NCI-H2227 treated with DMSO at 0.1 percent for 48 hours (cell line): ENCODE measurements around the gene GAST.
"Not testable (repeated sequence)": the region's sequence is repeated elsewhere in the genome, so short reads cannot be mapped to it uniquely, and the experiment has no call there.

Source experiments
- DNase-seq: peaks from one replicate; lab custom pipeline; 2025; lab: John Stamatoyannopoulos, UW

Gene GAST, protein sequence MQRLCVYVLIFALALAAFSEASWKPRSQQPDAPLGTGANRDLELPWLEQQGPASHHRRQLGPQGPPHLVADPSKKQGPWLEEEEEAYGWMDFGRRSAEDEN

DNA sequence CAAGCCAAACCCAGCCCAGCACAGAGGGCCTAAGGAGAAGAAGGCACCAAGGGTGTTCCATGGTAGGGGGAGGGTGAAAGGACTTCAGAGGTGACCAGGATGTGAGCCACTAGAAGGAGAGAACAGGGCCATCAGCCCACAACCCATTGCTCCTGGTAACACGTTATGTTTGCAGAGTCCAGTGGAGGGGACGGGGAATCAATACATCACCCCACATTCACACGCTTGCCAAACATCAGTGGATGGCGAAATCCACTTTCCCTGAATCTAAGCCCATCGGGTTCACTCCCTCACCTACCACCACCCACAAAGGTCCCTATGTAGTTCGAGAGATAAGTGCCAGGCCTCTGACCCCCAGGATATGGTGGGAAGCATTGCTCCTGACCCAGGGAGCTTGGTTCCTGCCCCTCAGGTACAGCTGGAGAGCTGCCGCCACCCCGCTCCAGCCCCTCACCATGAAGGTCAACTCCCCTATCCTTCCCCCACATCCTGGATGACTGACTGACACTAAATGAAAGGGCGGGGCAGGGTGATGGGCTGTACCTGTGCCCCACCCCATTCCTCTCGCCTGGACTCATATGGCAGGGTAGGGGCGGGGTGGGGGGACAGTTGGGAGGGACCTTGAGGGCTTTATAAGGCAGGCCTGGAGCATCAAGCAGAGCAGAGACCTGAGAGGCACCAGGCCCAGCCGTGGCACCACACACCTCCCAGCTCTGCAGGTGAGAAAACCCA lies at the start of gene GAST:
Gene GAST, plus strand, starts transcription at position 663 of the 732 bp plus-strand sequence. CDS start 3,106 bp downstream, outside the sequence.
- no peak for DNase-seq

DNA sequence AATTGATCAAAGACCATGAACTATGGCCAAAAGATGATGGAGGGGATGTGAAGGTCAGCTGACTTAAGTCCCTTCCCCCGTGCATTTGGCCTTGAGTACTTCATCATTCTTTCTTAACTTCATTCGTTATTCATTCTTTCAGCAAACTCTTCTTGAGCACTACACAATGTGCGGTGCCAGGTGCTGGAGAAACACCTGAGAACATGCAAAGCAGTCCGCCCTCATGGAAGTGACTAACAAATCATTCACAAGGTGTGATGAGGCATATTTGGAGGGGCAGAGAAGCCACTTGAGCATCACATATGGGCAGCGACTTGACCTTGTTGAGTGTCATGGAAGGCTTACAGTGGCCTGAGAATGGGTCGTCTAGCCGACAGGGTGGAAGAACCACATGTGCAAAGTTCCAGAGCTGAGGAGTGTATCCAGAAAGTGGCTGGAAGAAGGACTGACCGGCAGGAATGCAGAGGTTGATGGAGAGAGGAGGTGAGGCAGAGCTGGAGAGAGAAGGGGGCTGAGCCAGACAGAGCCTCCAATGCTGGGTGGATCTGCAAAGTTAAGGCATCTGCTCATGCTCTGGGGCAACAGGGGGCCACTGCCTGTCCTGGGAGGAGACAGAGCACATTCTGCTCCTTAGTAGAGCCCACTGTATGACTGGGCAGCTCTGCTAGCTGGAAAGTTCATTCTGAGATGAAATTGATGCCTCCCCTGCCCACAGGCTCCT lies 48.5 kb upstream of the GAST start:
- DNase-seq = no peak

DNA sequence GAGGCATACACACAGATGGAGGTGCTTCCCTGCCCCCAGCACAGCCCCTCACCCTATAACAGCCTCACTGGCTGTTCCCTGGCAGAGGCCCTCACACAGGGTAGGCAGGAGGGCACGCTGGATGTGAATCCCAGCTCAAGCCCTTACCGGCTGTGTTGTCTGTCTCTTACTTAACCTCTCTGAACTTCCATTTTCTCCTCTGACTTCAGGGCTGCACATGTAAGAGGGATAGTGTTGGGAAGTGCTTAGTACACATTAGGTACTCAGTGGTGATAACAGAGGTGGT lies 48.0 kb upstream of the GAST start:
- DNase-seq = no peak

DNA sequence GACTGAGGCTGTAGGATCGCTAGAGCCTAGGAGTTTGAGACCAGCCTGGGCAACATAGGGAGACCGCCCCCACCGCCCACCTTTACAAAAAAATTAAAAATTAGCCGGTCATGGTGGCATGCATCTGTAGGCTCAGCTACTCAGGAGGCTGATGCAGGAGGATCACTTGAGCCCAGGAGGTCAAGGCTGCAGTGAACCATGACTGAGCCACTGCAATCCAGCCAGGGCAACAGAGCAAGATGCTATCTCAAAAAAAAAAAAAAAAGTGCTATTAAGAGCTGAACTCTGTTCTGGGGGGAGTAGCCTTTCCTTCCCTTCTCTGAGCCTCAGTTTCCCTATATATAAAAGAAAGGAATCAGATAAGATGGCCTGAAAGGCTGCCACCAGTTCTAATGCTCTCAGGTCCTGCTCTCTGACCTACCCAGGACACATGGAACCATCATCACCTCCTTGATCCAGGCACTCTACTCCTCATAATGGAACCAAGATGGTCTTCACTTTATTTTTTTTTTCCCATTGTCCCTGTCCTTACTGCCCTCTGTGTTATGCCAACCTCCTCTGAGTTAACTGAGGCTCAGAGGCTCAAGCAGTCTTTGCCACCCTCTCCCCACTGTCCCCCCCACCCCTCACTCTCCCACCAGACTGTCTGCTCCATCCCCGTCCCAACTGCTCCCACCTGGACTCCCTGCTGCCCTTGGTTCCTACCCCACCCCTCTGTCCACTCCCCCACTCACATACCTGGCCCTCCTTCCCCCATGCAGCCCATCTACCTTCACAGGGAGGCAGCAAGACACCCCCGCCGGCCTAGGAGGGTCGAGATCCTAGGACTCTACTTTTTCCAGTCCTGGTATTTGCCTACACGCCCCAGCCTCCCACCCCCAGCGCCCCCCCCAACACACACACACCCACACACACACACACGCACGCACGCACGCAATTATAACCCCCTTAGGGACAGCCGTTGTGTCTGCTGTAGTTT lies 47.3 kb upstream of the GAST start:
- DNase-seq = no peak

DNA sequence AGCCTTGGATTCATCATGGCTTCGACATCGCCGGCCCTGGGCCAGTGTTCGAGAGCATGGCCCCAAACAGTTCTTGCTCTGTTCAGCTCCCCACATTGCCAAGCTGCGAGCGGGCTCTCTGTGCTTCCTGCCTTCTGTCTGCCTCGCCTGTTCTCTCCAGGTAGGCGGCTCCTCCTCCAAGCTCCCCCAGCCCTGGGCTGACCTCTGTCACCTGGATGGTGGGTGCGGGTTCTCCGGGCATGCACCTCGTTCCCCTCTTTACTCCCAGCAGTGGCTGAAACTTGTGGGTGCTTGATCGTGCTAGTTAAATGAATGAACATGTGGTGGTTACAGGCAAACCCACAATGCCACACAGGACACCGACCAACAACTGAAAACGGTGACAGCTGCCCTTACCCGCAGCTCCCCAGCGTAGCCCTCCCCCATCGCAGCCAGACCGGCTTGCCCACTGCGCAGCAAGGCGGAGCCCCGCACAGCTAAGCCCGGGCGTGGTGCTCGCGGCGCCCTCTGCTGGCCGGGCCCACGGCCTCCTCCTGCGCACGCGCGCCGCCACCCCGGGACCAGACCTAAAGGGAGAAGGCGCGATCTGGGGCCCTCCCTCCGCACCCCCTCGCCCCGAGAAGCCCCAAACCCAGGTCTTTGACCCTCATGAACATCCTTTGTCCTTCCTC lies 46.4 kb upstream of the GAST start:
- peak; percentile 83 for DNase-seq

DNA sequence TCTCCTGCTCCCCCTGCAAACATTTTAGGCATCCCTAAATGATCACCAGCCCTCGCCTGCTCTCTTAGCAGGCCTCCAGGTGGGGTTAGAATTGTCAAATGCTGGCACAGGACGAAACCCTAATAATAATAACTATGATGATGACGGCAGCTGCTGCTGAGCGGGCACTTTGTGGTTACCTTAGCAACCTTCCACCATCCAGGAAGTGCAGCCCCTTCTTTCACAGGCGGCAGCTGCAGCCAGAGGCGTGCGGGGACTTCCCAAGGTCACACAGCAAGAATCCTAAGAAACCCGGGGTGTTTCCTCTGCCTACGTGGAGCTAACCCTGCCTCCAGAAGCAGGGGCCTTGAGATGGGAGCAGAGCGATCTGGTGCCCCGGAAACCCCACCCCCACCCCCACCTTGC lies 45.9 kb upstream of the GAST start:
- DNase-seq = peak; percentile 83

DNA sequence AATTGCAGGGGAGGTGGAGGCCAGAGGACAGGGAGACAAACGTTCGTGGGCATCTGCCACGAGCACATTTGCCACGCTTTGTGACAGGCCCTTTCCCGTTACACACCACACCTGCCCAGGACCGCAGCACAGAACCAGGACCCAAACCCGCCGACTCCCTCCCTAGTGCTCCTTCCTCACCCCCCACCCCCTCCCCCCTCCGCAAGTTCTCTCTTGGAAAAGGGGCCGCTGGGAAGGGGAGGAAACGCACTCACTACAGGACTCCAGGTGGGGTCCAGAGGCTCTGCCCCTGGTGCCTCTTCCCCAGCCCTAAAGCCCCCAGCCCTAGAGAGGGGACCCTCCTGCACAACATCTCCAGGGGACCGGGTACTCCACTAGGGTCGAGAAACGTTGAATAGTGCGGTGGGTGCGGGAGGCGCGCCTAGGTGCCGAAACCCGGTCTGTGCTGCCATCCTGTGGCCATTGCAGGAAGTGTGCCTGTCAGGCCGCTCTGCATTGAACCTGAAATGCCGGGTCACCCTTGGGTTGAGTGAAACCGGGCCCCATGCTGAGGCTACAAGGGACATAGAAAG lies 45.3 kb upstream of the GAST start:
- peak; percentile 53 for DNase-seq

DNA sequence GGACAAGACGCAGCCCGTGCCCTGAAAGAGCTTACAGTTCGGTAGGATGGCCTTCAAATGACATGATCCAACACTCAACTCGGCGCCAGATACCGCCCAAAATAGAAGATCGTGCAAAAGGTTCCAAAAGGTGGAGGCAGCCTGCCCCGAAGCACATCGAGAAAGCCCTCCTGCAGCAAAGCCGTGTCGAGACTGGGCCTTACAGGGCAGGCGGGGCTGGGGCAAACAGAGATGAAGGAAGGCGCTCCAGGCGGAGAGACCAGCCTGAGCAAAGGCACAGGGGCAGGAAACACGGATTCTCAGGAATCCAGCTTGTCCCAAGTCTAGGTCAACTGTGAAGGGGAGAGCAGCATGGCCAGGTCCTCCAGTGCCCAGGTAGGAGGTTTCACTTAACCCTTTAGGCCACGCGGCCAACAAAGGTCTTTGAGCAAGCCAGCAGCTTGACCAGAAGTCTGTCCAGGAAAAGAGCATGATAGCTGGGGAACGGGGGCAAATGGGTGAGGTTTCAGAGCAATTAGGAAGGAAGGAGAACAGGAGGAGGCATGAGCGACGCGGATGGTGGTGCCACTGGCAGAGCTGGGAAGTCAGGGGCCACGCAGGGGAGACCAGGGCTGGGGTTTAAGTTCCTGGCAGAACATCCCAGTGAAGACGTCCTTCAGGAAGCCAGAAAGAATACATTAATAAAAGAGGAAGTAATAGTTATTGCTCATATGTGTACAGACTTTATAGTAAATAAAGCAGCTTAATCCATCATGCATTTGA lies 44.7 kb upstream of the GAST start:
- no peak for DNase-seq

DNA sequence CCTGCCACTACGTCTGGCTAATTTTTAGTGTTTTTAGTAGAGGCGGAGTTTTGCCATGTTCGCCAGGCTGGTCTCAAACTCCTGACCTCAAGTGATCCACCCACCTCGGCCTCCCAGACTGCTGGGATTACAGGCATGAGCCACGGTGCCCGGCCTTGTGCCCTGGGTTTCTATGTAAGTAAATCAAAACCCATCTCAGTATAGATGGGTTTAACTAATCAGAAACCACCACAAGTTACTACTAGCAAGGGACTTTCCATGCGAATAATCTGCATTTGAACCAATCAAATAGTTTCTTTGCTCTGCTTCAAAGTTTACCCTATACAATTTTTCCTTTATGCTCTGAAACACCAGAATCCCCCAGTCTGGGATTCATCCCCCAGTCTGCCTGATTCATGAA lies 40.0 kb upstream of the GAST start:
- DNase-seq = no peak

DNA sequence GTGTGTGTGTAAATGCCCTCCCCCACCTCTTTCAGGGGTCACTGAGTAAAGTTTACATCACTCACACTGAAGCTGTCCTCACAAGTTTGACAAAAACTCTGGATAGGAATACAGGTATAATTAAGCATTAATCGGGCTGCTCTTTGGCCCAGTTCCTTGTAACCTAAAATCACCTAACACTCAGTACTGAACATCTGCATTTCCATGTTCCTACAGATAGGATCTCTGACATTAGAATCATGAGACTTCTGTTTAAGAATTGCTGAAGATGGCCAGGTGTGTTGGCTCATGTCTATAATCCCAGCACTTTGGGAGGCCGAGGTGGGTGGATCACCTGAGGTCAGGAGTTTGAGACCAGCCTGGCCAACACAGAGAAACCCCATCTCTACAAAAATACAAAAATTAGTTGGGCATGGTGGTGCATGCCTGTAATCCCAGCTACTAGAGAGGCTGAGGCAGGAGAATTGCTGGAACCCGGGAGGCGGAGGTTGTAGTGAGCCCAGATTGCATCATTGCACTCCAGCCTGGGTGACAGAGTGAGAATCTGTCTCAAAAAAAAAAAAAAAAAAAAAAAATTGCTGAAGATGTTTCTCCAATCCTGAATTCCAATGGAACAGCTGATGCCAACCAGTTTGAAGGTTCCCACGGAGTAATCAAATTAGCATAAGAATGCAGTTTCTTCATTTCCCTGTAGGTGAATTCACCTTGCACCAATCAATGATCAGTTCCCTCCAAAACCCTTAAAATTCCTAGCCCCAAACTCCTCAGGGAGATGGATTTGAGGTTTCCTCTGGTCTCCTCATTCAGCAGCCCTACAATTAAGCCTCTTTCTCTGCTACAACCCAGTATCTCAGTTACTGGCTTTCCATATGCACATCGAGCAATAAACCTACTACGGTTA lies 36.7 kb upstream of the GAST start:
- DNase-seq = not testable (repeated sequence)

DNA sequence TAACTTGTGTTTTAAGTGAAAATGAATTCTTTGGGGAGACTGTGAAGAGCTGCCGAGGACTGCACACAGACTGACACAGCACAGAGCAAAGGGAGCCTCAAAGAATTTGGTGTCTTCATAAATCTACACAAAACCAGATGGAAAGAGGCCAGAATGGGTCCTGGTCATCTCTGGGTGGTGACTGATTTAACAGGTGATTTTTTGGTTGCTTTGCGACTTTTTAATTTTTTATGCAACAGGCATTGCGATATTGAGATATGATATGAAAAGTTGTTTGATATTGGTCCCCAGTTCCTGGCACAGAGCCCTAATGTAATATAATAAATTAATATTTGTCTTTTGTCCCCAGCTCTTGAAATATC lies 36.1 kb upstream of the GAST start:
- DNase-seq = no peak

DNA sequence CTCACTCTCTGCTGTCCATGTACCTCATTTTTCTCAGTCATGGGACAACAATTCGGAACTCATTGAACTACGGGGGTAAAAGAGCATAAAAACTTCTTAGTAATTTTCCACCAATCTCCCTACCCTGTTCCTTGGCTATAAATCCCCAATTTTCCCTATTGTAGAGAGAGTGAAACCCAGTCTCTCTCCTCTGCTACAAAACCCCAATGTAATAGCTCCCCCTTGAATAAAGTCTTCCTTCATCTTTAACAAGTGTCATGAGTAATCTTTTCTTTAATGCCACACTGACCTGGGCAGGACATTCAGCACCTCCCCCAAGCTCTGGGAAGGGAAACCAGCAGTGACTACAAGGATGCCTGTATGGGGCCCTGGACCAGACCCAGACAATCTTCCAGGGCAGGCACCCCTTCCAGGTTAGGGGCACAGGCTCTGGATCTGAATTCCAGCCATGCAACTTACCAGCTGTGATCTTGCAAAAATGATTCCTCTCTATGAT lies 33.7 kb upstream of the GAST start:
- no peak for DNase-seq

DNA sequence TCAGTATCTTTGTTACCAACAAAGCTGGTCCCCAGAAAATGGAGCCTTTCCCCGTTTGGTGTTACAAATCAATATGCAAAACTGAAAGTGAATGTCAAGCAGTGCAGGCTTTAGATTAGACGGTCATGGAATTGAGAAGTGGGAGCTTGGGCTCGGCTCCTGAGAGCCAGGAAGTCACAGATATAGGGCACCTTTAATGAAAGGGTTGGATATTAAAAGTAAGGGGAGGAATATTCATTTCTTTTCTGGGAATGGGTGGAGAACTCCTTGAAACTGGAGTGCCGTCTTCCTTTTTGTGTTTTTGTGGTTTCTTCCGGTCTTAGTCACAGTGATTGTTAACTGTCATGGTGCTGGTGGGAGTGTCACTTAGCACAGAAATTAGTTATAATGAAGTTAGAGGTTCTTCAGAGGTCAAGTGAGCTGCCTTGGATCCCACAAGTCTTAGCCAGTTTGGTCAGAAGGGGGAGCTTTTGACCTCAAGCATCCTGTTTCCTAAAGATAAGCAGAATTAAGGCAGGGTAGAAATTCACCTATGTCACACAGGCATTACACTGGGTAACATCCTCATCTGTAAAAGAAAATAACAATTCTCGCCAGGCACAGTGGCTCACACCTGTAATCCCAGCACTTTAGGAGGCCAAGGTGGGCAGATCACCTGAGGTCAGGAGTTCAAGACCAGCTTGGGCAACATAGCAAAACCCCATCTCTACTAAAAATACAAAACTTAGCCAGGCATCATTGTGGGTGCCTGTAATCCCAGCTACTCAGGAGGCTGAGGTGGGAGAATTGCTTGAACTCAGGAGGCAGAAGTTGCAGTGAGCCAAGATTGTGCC lies 33.0 kb upstream of the GAST start:
- DNase-seq = no peak

DNA sequence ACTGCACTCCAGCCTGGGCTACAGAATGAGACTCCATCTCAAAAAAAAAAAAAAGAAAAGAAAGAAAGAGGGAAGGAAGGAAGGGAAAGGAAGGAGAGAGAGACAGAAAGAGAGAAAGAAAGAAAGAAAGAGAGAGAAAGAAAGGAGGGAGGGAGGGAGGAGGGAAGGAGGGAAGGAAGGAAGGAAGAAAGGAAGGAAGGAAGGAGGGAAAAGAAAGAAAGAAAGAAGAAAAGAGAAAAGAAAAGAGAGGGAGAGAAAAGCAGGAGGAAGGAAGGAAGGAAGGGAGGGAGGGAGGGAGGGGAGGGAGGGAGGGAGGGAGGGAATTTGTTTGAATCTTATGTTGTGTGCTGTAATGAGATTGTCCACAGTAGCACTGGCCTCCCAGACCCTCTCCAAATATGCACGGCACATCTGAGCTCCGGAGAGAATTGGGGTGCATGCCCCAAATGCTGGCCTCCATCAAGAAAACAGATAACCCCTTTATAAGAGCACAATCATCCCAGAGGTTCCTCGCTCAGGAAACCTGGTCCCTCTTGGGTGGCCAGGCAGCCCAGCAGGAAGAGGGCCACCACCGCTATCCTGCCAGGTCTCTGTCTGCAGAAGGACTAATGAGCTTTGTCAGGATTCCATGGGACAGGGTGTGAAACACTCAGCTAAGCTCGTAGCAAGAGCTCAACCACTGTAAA lies 32.2 kb upstream of the GAST start:
- DNase-seq = no peak

DNA sequence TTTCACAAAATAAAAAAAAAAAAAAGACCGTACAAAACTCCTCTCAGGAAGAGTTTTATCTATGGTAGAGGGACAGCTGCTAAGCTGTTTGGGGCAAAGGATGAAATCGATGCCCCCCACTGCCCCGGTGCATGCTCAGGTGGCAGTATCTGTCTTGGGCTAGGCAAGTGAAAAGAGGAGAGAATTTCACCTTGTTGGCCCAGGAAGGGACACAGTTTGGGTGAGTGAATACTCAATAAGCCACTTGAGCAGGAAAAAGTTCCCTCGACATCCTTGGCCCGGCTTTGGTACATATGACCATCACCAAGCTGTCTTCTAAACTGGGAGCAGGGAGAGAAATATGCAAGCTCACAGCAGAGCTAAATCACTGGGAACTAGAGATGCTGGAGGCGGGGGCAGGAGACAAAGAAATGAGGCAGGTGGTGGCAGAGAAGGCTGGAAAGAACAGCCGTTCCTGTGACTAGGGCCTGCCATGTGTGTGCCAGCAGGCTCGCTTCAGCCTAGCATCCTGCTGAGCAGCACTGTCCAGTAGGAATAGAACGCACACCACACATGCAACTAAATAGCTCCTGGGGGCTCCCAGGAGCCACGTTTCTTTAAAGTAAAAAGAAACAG lies 31.6 kb upstream of the GAST start:
- DNase-seq = peak; percentile 49

DNA sequence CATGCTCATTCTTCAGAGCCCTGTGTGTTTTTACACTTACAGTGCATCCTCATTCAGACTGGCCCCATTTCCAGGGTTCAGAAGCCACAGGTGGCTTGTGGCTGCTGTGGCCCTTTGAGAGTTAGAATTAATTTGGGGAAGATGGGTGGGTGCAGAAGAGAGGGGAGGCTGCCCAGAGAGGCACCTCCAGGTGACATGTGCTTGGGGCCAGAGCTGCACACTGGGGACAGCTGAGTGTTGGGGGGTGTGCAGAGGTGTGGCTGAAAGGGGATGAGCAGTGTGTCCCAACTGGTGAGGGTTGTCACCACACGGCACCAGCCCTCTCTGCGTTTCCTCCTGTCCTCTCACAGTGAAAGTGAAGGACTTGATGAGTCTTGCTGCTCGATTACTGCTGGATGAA lies 30.4 kb upstream of the GAST start:
- no peak for DNase-seq

DNA sequence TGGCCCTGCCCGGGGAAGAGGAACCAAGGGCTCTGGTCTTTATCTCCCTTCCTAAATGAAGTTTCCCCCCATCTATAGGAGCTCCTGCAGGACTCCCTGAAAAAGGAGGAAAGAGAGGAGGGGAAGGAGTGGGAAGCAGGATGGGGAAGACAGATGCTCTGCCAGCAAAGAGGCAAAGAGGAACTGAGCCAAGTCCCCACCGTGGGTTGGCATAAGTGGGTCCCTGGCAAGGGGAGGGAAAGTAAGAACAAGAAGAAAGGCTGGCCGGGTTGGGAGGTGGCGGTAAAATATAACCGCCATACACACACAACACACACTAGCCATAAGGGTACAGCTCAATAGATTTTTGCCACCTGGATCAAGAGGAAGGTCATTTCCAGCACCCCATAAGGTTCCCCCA lies 29.5 kb upstream of the GAST start:
- DNase-seq = no peak
